GM21447 (cell line): ENCODE results near the gene PIP5K1C.

Experiments
- ATAC-seq: cut with Tn5 transposase; IDR thresholded peaks from one replicate; pipeline ENCODE4 v1.9.1; 2021; ENCODE audit not compliant: unreplicated experiment

The PIP5K1C gene

GRCh38 chr19:3700242-3701032, at the start of gene PIP5K1C:
Gene PIP5K1C (minus strand): TSS chr19:3700468. CDS start chr19:3700390, 78 bp downstream.
- peak; percentile 56 for ATAC-seq

GRCh38 chr19:3748965-3749364, 48.7 kb upstream of the PIP5K1C start:
- no peak for ATAC-seq

- ATAC-seq, result no peak
These were observed 46.2 kb upstream of the PIP5K1C start for GRCh38 chr19:3746371-3747056.

GRCh38 chr19:3745363-3746045, 45.2 kb upstream of the PIP5K1C start:
- ATAC-seq, result no peak

GRCh38 chr19:3743486-3743885, 43.2 kb upstream of the PIP5K1C start:
- ATAC-seq, result no peak

- no peak for ATAC-seq
These were observed 40.2 kb upstream of the PIP5K1C start for GRCh38 chr19:3740431-3740830.

- no peak for ATAC-seq
These were observed 38.4 kb upstream of the PIP5K1C start for GRCh38 chr19:3738477-3739220.

GRCh38 chr19:3737487-3738205, 37.4 kb upstream of the PIP5K1C start:
- no peak for ATAC-seq

GRCh38 chr19:3736106-3736724, 35.9 kb upstream of the PIP5K1C start:
- no peak for ATAC-seq

GRCh38 chr19:3734310-3734600, 34.0 kb upstream of the PIP5K1C start:
- no peak for ATAC-seq

GRCh38 chr19:3733549-3734309, 33.5 kb upstream of the PIP5K1C start:
- no peak for ATAC-seq

- ATAC-seq, result no peak
These were observed 31.8 kb upstream of the PIP5K1C start for GRCh38 chr19:3732108-3732507.

GRCh38 chr19:3730457-3730958, 30.2 kb upstream of the PIP5K1C start:
- ATAC-seq, result no peak

- no peak for ATAC-seq
These were observed 25.5 kb upstream of the PIP5K1C start for GRCh38 chr19:3725640-3726310.

GRCh38 chr19:3725121-3725520, 24.9 kb upstream of the PIP5K1C start:
- no peak for ATAC-seq

- no peak for ATAC-seq
These were observed 23.6 kb upstream of the PIP5K1C start for GRCh38 chr19:3723883-3724282.

- no peak for ATAC-seq
These were observed 22.8 kb upstream of the PIP5K1C start for GRCh38 chr19:3723110-3723488.

GRCh38 chr19:3722443-3723109, 22.3 kb upstream of the PIP5K1C start:
- no peak for ATAC-seq
